Omental fat pad (tissue), 4 donors: ENCODE results near the gene SVEP1. TPM values are rescaled to one million over a fixed set of nuclear protein-coding genes. Genes with fewer than 3 reads are reported as not detected.
A peak's percentile ranks its signal among the peaks of the same experiment; 100 is the strongest.

Experiments used
- ATAC-seq: fragments of 150-250 bp; one replicate; pipeline ENCODE4 v1.9.1; 2016; ENCODE audit warnings: mild to moderate bottlenecking, moderate library complexity; ENCODE audit not compliant: low FRiP score
- DNase-seq: peaks from one replicate; pipeline ENCODE4 v3.0.0-alpha.2; 2019; ENCODE audit warnings: low spot score
- total RNA-seq, 4 donors: library from RNA; depleted of rRNA; stranded (reverse); fragments of >200 nt; gene quantifications; one replicate each; pipeline ENCODE4 v1.1.0, GENCODE V29; 2016
- TF ChIP-seq, protein P1 (sequence below), 3 donors: fragments of 450-650 bp; IDR thresholded peaks; one replicate each; pipeline ENCODE4 v1.5.1; 2016 to 2017; ENCODE audit warnings: antibody characterized with exemption in 3 of 3, mild to moderate bottlenecking in 3 of 3, moderate library complexity in 2 of 3

SVEP1 gene
- total RNA-seq, 4 donors from 2014 or later = 140 to 465 (median 209) TPM

DNA sequence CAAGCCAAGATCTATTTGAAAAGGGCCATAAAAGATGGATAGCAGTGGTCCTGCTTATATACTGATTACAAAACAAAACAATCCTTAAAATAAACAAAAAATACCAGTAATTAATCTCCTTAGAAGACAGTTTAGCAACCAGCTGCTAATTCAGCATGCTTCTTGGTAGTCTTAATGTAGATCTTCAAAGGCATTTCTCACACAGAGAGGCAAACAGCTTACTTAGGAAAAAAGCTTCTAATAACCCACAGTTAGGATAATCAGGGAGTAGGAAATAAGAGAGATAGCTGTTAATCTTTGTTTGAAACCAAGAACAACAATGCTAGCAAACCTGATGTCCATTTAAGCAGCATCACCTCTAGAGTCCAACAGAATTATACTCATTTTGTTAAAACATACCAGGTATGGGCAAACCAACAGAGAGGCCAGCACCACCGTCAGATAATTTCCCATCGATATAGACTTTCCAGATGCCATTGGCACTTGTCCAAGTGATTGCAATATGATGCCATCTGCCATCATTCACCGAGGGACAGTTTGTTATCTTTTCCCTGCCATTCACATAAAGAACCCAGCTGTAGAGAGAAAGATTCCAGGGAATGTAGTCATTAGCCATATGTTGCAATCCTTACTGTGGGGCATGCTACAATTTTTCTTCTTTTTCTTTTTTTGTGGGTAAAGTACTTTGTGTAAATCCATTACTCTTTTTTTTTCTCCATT, 136.2 kb downstream of the SVEP1 start:
- no peak for DNase-seq
- peak; percentile 33 for ATAC-seq
- TF ChIP-seq, protein P1, sequence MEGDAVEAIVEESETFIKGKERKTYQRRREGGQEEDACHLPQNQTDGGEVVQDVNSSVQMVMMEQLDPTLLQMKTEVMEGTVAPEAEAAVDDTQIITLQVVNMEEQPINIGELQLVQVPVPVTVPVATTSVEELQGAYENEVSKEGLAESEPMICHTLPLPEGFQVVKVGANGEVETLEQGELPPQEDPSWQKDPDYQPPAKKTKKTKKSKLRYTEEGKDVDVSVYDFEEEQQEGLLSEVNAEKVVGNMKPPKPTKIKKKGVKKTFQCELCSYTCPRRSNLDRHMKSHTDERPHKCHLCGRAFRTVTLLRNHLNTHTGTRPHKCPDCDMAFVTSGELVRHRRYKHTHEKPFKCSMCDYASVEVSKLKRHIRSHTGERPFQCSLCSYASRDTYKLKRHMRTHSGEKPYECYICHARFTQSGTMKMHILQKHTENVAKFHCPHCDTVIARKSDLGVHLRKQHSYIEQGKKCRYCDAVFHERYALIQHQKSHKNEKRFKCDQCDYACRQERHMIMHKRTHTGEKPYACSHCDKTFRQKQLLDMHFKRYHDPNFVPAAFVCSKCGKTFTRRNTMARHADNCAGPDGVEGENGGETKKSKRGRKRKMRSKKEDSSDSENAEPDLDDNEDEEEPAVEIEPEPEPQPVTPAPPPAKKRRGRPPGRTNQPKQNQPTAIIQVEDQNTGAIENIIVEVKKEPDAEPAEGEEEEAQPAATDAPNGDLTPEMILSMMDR (IDR thresholded peaks at IDR 0.05) = no peak

DNA sequence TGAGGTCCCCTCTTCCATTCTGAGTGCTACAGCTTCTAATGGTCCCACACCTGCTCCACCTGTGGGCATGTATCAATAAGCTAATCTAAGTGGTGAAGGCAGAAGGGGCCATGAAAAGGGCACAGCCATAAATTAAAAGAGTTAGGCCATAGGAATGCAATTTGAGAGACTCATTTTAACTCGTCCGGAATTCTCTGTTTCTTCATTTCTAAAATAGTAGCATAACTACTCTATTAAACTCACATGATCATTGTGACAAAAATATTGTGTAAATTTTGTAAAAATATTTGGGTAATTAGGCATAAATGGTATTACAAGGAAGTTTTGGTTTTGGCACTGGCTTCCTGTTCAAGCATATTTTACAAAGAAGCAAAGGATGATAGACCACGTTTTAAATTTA, 138.7 kb downstream of the SVEP1 start:
- no peak for ATAC-seq
- TF ChIP-seq, protein P1 (IDR thresholded peaks at IDR 0.05) = no peak
- DNase-seq = no peak

DNA sequence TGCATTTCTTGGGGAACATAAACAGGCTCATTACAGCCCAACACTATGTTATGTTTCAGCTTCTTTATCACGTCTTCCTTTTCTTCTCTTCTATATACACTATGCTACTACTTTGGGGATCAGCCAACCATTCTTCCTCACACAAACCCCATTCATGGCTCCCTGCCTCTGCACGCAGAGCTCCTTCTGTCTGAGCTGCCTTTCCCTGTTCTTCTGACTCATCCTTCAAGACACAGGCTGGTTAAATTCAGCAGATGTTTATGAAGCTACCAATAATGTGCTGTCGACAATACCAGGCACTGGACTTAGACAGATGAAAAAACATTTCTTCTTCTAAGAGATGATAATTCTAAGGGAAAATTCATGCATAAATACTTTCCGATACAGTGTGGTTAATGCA, 139.4 kb downstream of the SVEP1 start:
- DNase-seq = no peak
- TF ChIP-seq, protein P1 (IDR thresholded peaks at IDR 0.05) = no peak
- no peak for ATAC-seq

DNA sequence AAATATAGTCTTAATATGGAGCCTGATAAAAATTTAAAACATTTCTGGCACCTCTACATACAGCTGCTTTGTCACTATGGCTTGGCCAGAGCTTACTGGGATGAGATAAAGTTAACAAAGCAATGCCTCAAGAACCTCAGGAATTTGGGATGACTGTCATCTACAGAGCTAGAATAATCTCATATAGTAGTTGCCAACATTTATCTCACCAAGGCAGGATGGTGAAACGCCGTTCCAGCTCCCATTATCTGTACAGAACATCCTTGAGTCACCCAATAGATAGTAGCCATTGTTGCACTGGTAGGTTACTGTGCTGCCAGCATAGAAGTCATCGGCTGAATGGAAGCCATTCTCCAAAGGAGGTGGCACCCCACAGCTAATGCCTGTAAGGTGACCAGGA, 147.3 kb downstream of the SVEP1 start:
- ATAC-seq (no peak), DNase-seq (no peak)
- TF ChIP-seq, protein P1 (IDR thresholded peaks at IDR 0.05) = no peak

DNA sequence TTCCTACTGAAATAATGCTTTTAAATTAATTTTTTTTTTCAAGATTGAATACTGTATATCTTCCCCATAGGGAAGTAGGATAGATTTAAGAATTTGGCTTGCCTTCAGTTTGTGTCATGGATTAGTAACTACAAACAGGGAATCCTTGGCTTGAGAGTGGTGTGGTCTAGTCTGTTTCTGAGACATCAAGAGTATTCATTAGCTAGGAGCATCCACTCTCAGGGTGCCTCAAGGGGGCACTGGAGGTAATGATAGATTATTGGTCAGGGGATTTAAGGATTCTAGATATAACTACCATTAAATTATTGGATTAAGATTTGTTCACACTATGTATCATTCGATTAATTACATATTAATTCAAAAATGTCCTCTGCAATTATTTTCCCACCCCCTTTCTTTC, 150.1 kb downstream of the SVEP1 start:
- TF ChIP-seq, protein P1 (IDR thresholded peaks at IDR 0.05) = no peak
- DNase-seq (no peak), ATAC-seq (no peak)

DNA sequence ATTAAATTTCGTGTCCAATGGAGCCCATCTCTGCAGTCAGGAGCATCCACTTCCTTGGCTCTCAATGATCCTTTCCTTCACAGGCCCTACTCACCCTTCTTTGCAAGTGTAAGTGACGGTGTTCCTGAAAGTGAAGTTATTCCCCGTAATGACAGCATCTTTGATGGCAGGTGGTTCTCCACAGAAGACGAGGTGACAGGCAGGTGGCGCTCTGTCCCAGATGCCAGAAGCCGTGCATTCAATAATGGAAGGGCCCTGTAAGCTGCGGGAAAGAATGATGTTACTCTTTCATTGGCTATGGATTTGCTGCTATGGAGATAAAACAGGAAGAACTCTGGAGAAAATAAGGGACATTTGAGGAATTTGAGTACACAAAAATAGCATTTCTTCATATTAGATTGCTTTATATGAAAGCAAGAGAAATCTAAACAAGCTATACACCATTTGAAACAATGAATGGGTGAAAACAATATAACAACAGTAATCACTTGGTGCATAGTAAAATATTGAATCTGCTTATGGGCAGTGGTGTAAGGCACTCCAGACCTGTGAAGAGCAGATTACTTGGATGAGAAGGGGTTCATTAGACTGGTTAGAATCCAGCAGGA, 151.9 kb downstream of the SVEP1 start:
- DNase-seq = no peak
- TF ChIP-seq, protein P1 (IDR thresholded peaks at IDR 0.05) = no peak
- ATAC-seq = no peak
